ENCODE measurements around the gene ZNF785. TPM values are rescaled to one million over a fixed set of nuclear protein-coding genes. Genes with fewer than 3 reads are reported as not detected.
A peak's percentile ranks its signal among the peaks of the same experiment; 100 is the strongest.

Gene ZNF785
- total and polyA plus RNA-seq, 2 of the 13 experiments (the other 11 are each of a cell fraction or from before 2014, with no cell fraction given) = 0.01 TPM; not detected in 1

DNA sequence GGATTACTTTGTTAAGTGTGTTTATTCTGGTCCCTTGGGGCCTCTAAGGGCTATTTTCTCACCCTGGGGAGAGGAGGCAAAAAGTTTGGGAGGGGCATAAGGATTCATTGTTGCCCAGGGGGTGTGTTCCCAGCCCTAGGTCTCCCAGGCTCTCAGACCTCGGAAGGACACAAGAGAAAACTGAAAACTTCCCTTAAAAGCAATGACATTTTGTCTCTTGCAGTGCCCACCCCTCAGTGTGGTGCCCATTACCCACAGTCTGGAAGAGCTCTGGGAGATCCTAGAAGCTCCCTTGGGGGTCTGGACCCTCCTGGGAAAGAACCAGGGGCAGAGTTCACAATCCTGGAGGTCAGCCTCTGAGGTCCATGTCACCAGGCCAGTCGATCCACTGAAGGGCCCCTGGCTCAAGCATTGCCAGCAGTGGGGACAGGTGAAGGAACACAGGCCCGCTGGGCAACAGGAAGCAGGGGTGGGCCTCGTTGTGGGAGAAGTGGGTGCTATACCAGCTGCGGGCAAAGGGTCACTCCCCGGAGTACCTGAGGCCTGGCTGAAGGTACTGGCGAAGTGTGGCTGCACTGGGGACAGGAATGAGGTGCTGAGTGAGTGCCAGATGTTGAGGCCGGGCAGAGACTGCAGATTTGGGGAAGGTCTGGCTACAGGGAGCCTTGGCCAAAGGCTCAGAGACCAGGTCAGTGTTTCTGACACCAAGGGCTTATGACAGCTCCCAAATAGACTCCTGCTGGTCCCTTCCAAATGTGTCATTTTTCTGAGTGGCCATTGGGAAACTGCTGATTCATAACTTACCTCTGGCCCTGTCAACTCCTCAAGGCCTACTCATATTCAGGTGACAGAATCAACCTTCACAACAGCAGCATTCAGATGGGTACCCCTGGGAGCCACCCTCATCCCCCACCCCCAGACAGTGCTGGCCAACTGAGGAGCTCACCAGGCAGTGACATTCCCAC is 46.2 kb downstream of the ZNF785 start (continued):
- TF ChIP-seq THAP9 (CRISPR knock-in tag; IDR thresholded peaks at IDR 0.05; ENCODE audit: borderline replicate concordance) = no peak
- TF ChIP-seq HIVEP1 (CRISPR knock-in tag; IDR thresholded peaks at IDR 0.05) = no peak
- no peak for TF ChIP-seq GMEB1 (CRISPR knock-in tag; IDR thresholded peaks at IDR 0.05; ENCODE audit: borderline replicate concordance)
- no peak for TF ChIP-seq TCF12 (IDR thresholded peaks at IDR 0.05)
- no peak for TF ChIP-seq TCF12 (CRISPR knock-in tag; IDR thresholded peaks at IDR 0.05)
- TF ChIP-seq SIN3A (IDR thresholded peaks at IDR 0.05; ENCODE audit: borderline replicate concordance, low read depth, low read length) = no peak
- TF ChIP-seq CEBPG (CRISPR knock-in tag; IDR thresholded peaks at IDR 0.05) = no peak
- TF ChIP-seq MYPOP (CRISPR knock-in tag; IDR thresholded peaks at IDR 0.05) = no peak
- TF ChIP-seq, protein P1, sequence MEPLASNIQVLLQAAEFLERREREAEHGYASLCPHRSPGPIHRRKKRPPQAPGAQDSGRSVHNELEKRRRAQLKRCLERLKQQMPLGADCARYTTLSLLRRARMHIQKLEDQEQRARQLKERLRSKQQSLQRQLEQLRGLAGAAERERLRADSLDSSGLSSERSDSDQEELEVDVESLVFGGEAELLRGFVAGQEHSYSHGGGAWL (CRISPR knock-in tag; IDR thresholded peaks at IDR 0.05) = no peak
- no peak for TF ChIP-seq RBAK (CRISPR knock-in tag; IDR thresholded peaks at IDR 0.05)
- TF ChIP-seq GPN1 (CRISPR knock-in tag; IDR thresholded peaks at IDR 0.05; ENCODE audit: borderline replicate concordance) = no peak
- TF ChIP-seq SOX5 (CRISPR knock-in tag; IDR thresholded peaks at IDR 0.05; ENCODE audit: borderline replicate concordance) = no peak
- TF ChIP-seq NCOA1 (CRISPR knock-in tag; IDR thresholded peaks at IDR 0.05) = no peak
- no peak for TF ChIP-seq ZNF550 (CRISPR knock-in tag; IDR thresholded peaks at IDR 0.05; ENCODE audit: borderline replicate concordance)
- TF ChIP-seq, protein P2, sequence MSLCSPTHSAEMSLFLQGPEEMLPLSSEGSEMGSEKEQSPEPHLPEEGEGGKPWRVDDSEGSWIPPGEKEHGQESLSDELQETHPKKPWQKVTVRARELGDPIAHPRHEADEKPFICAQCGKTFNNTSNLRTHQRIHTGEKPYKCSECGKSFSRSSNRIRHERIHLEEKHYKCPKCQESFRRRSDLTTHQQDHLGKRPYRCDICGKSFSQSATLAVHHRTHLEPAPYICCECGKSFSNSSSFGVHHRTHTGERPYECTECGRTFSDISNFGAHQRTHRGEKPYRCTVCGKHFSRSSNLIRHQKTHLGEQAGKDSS (CRISPR knock-in tag; IDR thresholded peaks at IDR 0.05; ENCODE audit: borderline replicate concordance, low read depth) = no peak; the same call in 1 of the 2 replicates
- no peak for TF ChIP-seq LCORL (IDR thresholded peaks at IDR 0.05)
- TF ChIP-seq LCORL (CRISPR knock-in tag; IDR thresholded peaks at IDR 0.05) = 0 out of 2 replicates have a peak, but pooled peaks have one; percentile 28
- TF ChIP-seq, protein P3, sequence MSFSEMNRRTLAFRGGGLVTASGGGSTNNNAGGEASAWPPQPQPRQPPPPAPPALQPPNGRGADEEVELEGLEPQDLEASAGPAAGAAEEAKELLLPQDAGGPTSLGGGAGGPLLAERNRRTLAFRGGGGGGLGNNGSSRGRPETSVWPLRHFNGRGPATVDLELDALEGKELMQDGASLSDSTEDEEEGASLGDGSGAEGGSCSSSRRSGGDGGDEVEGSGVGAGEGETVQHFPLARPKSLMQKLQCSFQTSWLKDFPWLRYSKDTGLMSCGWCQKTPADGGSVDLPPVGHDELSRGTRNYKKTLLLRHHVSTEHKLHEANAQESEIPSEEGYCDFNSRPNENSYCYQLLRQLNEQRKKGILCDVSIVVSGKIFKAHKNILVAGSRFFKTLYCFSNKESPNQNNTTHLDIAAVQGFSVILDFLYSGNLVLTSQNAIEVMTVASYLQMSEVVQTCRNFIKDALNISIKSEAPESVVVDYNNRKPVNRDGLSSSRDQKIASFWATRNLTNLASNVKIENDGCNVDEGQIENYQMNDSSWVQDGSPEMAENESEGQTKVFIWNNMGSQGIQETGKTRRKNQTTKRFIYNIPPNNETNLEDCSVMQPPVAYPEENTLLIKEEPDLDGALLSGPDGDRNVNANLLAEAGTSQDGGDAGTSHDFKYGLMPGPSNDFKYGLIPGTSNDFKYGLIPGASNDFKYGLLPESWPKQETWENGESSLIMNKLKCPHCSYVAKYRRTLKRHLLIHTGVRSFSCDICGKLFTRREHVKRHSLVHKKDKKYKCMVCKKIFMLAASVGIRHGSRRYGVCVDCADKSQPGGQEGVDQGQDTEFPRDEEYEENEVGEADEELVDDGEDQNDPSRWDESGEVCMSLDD (CRISPR knock-in tag; IDR thresholded peaks at IDR 0.05; ENCODE audit: borderline replicate concordance) = no peak
- no peak for TF ChIP-seq TMF1 (CRISPR knock-in tag; IDR thresholded peaks at IDR 0.05; ENCODE audit: low read depth)
